ENCODE results near the gene RRAS2. TPM values are rescaled to one million over a fixed set of nuclear protein-coding genes. Genes with fewer than 3 reads are reported as not detected.
"Not testable (repeated sequence)": the region's sequence is repeated elsewhere in the genome, so short reads cannot be mapped to it uniquely, and the experiment has no call there.

RRAS2 gene
- total RNA-seq, 4 donors from 2014 or later: 35.5 to 162 (median 77.6) TPM

- TF ChIP-seq CTCF (IDR thresholded peaks at IDR 0.05) (peak; percentile 56 to 85 (median 75)), POLR2A (IDR thresholded peaks at IDR 0.05) (no peak)
- no peaks in the 10 kb centered on the region for H3K9me3 ChIP-seq
- peak in 2 of 3 donors; percentile 45 to 78 for DNase-seq
Measured at GRCh38 chr11:14300661-14301304, 58.2 kb downstream of the RRAS2 start.

GRCh38 chr11:14299921-14300320 is 59.1 kb downstream of the RRAS2 start:
- no peaks in the 10 kb centered on the region for H3K9me3 ChIP-seq
- TF ChIP-seq POLR2A (IDR thresholded peaks at IDR 0.05) (no peak), CTCF (IDR thresholded peaks at IDR 0.05) (no peak)
- no peak overlapping the region for H3K4me3 ChIP-seq
- H3K27me3 ChIP-seq: no peaks in the 10 kb centered on the region
- no peak for DNase-seq
- no peak overlapping the region for H3K27ac ChIP-seq
- no peaks in the 10 kb centered on the region for H3K36me3 ChIP-seq
- no peaks in the 10 kb centered on the region for H3K4me1 ChIP-seq

More at GRCh38 chr11:14300661-14301304, 58.2 kb downstream of the RRAS2 start:
- H3K4me3 ChIP-seq: no peak overlapping the region
- no peaks in the 10 kb centered on the region for H3K4me1 ChIP-seq
- H3K27ac ChIP-seq: no peak overlapping the region
- no peaks in the 10 kb centered on the region for H3K36me3 ChIP-seq
- H3K27me3 ChIP-seq: no peaks in the 10 kb centered on the region

GRCh38 chr11:14290422-14290821 is 68.6 kb downstream of the RRAS2 start:
- Histone ChIP-seq H3K4me1 (no peaks in the 10 kb centered on the region), H3K27me3 (no peaks in the 10 kb centered on the region), H3K36me3 (peaks cover 0 to 17% (median 0%) of the 10 kb centered on the region in 3 donors), H3K4me3 (no peak overlapping the region), H3K9me3 (no peaks in the 10 kb centered on the region), H3K27ac (no peak overlapping the region)
- DNase-seq: no peak
- TF ChIP-seq POLR2A (IDR thresholded peaks at IDR 0.05): no peak
- TF ChIP-seq CTCF (IDR thresholded peaks at IDR 0.05): no peak

- Histone ChIP-seq H3K36me3 (peaks cover 0 to 17% (median 0%) of the 10 kb centered on the region in 3 donors), H3K27me3 (no peaks in the 10 kb centered on the region), H3K27ac (peak overlapping the region in 2 of 4 donors; percentile 11 to 35), H3K9me3 (no peaks in the 10 kb centered on the region), H3K4me3 (no peak overlapping the region), H3K4me1 (no peaks in the 10 kb centered on the region)
- TF ChIP-seq CTCF (IDR thresholded peaks at IDR 0.05) (no peak), POLR2A (IDR thresholded peaks at IDR 0.05) (no peak)
- no peak for DNase-seq
Measured at GRCh38 chr11:14288189-14288935, 70.6 kb downstream of the RRAS2 start.

- H3K9me3 ChIP-seq, H3K27ac ChIP-seq, H3K27me3 ChIP-seq, DNase-seq, H3K4me3 ChIP-seq, H3K4me1 ChIP-seq: not testable (repeated sequence)
- H3K36me3 ChIP-seq: peaks cover 0 to 15% (median 0%) of the 10 kb centered on the region in 3 donors
Measured at GRCh38 chr11:14278869-14279268, 80.1 kb downstream of the RRAS2 start.

- H3K27me3 ChIP-seq: no peaks in the 10 kb centered on the region
- H3K36me3 ChIP-seq: peaks cover 0 to 2% (median 0%) of the 10 kb centered on the region in 3 donors
- H3K9me3 ChIP-seq: no peaks in the 10 kb centered on the region
- TF ChIP-seq CTCF (IDR thresholded peaks at IDR 0.05): no peak
- no peak for TF ChIP-seq POLR2A (IDR thresholded peaks at IDR 0.05)
- no peak overlapping the region for H3K4me3 ChIP-seq
- H3K4me1 ChIP-seq: peaks cover 0 to 5% (median 2%) of the 10 kb centered on the region in 4 donors
- H3K27ac ChIP-seq: no peak overlapping the region
- no peak for DNase-seq
Measured at GRCh38 chr11:14275076-14275475, 83.9 kb downstream of the RRAS2 start.

Measured in Peyer's patch (tissue), 4 donors.